GM23248 (cell line): ENCODE measurements around the gene PDE6C.

ENCODE experiments used
- EZH2 ChIP-seq: fragments of 200-600 bp; sonication (generic); IDR thresholded peaks from 2 replicates; pipeline ENCODE4 v1.6.1; 2018; ENCODE audit warnings: antibody characterized with exemption, mild to moderate bottlenecking; ENCODE audit not compliant: insufficient read depth, poor library complexity, severe bottlenecking
- EZH2phosphoT487 ChIP-seq: fragments of 200-600 bp; sonication (generic); IDR thresholded peaks from 2 replicates; pipeline ENCODE4 v1.6.1; 2018; ENCODE audit warnings: antibody characterized with exemption, moderate library complexity, mild to moderate bottlenecking, low read depth; ENCODE audit not compliant: insufficient read depth

DNA sequence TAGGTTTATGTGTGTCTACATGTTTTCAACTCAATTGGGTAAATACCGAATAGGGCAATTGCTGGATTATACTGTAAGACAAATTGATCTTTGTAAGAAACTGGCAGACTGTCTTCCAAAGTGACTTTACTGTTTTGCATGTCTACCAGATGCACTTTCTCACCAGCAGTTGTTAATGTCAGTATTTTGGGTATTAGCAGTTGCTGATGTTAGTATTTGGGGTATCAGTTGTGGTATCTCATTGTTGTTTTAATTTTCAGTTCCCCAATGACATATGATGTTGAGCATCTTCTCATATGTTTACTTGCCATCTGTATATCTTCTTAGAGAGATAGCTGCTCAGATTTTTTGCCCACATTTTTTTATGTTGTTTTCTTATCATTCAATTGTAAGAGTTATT, 10.6 kb downstream of the PDE6C start:
- TF ChIP-seq EZH2phosphoT487 (no peak), EZH2 (no peak)
